ENCODE measurements around the gene TEPSIN.

Gene TEPSIN

DNA sequence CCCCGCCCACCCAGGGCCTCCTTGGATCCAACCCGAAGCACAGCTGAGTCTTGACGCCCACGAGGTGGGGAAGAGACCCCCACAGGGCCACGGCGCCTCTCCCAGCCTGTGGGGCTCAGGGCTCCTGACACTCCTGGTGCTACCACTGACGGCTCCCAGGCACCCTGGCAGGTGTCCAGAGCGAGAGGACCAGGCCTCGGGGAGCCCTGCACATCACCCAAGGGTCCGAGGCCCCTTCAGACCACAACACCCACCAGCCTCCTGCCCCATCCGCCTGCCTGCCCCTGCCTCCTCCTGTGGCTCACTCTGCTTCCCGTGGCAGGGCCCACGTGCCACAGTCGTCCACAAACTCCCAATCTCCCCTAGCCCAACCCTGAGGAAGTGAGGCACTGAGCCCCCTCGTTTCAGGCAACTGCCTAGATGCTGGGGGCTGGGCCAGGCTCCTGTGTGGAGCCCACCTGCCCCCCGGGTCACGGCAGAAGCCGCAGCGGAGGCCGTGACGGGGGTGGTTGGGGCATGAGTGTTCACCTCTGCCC lies 44.6 kb downstream of the TEPSIN start:
- no peaks in the 10 kb centered on the region for H3K27me3 ChIP-seq (replicated peaks; ENCODE audit: control insufficient read depth, insufficient read depth, low read length)
- DNase-seq (ENCODE audit: extremely low read depth, insufficient read length): no peak
- peaks cover 10% of the 10 kb centered on the region for H3K36me3 ChIP-seq (ENCODE audit: control insufficient read depth, insufficient read depth, low read length)
- no peak overlapping the region for H3K4me3 ChIP-seq (replicated peaks; ENCODE audit: low read depth, low read length)
- TF ChIP-seq, protein P1, sequence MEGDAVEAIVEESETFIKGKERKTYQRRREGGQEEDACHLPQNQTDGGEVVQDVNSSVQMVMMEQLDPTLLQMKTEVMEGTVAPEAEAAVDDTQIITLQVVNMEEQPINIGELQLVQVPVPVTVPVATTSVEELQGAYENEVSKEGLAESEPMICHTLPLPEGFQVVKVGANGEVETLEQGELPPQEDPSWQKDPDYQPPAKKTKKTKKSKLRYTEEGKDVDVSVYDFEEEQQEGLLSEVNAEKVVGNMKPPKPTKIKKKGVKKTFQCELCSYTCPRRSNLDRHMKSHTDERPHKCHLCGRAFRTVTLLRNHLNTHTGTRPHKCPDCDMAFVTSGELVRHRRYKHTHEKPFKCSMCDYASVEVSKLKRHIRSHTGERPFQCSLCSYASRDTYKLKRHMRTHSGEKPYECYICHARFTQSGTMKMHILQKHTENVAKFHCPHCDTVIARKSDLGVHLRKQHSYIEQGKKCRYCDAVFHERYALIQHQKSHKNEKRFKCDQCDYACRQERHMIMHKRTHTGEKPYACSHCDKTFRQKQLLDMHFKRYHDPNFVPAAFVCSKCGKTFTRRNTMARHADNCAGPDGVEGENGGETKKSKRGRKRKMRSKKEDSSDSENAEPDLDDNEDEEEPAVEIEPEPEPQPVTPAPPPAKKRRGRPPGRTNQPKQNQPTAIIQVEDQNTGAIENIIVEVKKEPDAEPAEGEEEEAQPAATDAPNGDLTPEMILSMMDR (IDR thresholded peaks at IDR 0.05; ENCODE audit: insufficient read depth, low read length, poor library complexity, severe bottlenecking): no peak

DNA sequence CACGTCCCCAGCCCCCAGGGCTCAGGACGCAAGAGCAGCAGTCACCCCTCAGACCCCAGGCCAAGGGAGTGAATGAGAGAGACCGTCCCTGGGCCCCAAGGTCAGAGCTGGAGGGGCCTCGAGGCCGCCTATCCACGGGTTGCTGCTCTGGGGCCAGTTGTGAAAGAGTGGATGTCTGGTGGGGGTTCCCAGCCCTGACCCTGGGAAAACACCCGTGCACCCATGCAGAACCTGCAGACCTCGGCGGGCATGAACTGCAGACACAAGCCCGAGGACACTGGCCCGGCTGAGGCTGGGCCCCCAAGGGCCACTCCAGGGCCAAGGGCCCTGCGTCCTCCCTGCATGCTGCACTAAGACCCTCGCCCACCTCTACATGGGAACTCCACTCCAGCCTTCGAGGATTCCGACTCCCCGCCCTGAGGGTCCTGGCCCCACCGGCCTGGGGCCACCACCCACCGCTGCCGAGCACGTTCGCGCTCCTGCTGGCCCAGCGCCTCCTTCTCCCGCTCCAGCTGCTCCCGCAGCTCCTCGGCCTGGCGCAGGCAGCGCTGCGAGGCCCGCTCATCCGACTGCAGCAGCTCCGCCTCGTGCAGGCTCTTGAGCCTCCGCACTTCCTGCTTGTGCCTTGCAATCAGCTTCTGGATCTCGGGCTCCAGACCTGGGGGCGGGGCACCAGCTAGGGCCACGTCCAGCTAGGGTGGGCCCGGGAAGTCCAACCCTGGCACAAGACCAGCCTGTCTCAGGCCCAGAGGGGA lies 45.2 kb downstream of the TEPSIN start:
- no peak for DNase-seq (ENCODE audit: extremely low read depth, insufficient read length)
- peaks cover 8% of the 10 kb centered on the region for H3K36me3 ChIP-seq (ENCODE audit: control insufficient read depth, insufficient read depth, low read length)
- no peak overlapping the region for H3K4me3 ChIP-seq (replicated peaks; ENCODE audit: low read depth, low read length)
- TF ChIP-seq, protein P1 (IDR thresholded peaks at IDR 0.05; ENCODE audit: insufficient read depth, low read length, poor library complexity, severe bottlenecking): no peak
- H3K27me3 ChIP-seq (replicated peaks; ENCODE audit: control insufficient read depth, insufficient read depth, low read length): no peaks in the 10 kb centered on the region

DNA sequence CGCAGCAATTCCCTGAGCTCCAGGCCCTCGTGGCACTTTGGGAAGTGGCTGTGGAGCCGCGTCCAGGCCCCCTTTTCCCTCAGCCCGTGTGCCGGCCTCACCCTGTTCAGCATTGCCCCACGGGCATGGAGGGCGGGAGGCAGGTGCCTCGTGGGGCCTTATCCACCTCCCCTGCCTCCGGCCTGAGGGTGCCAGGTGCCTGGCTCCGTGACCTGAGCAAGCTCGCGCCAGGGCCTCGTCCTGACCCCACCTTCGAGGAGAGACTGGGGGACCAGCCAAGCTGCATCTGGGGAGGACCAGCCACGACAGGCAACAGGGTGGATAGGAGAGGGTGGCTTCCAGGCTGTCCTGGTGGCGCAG lies 45.8 kb downstream of the TEPSIN start:
- no peak for DNase-seq (ENCODE audit: extremely low read depth, insufficient read length)
- no peaks in the 10 kb centered on the region for H3K27me3 ChIP-seq (replicated peaks; ENCODE audit: control insufficient read depth, insufficient read depth, low read length)
- TF ChIP-seq, protein P1 (IDR thresholded peaks at IDR 0.05; ENCODE audit: insufficient read depth, low read length, poor library complexity, severe bottlenecking): no peak
- H3K36me3 ChIP-seq (ENCODE audit: control insufficient read depth, insufficient read depth, low read length): peaks cover 8% of the 10 kb centered on the region
- no peak overlapping the region for H3K4me3 ChIP-seq (replicated peaks; ENCODE audit: low read depth, low read length)

DNA sequence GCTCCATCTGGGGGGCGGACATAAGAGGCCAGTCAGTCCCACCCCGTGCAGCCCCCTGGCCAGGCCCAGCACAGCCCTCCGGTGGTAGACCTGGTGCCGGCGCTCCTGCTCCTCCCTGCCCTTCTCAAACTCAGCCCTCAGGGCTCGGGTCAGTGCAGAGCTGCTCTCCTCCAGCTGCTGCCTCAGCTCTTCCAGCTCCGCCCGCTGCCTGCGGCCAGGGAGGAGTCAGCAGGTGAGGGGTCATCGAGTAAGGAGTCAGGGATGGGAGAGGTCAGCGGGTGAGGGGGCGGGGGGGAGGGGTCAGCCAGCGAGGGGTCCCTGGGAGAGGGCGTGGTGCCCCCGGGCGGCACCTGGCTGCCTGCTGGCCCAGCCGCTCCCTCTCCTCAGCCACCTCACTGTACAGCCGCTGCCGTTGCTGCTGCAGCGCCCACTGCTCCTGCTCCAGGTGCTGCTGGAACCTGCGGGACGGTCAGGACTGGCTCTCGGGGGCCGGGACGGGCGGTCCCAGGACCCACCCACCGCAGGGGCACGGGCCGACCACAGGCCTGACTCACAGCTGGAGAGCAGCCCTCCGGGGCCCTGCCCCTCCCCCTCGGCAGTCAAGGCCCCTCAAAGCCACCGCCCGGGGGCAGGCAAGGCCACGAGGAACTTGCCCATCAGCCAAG lies 46.3 kb downstream of the TEPSIN start:
- TF ChIP-seq, protein P1 (IDR thresholded peaks at IDR 0.05; ENCODE audit: insufficient read depth, low read length, poor library complexity, severe bottlenecking): no peak
- no peak overlapping the region for H3K4me3 ChIP-seq (replicated peaks; ENCODE audit: low read depth, low read length)
- H3K27me3 ChIP-seq (replicated peaks; ENCODE audit: control insufficient read depth, insufficient read depth, low read length): no peaks in the 10 kb centered on the region
- DNase-seq (ENCODE audit: extremely low read depth, insufficient read length): no peak
- peaks cover 8% of the 10 kb centered on the region for H3K36me3 ChIP-seq (ENCODE audit: control insufficient read depth, insufficient read depth, low read length)

DNA sequence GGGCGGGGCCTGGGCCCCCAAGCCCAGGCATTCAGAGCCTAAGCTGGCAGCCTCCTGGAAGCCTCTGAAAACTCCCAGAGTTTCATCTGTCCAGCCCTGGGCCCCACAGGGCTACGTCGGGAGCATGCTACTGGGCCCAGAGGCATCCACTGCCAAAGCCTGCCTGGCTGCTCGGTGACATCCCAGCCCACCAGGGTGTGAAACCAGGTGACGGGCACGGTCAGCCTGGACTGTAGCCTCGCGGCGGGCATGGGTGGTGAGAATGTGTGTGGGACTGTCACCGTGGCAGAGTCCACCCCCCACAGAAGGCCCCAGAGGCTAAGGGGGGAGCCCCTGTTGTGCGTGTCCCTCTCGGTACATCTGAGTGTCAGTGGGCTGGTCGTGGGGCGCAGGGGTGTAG lies 47.2 kb downstream of the TEPSIN start:
- no peak overlapping the region for H3K4me3 ChIP-seq (replicated peaks; ENCODE audit: low read depth, low read length)
- TF ChIP-seq, protein P1 (IDR thresholded peaks at IDR 0.05; ENCODE audit: insufficient read depth, low read length, poor library complexity, severe bottlenecking): no peak
- no peak for DNase-seq (ENCODE audit: extremely low read depth, insufficient read length)
- H3K36me3 ChIP-seq (ENCODE audit: control insufficient read depth, insufficient read depth, low read length): peaks cover 8% of the 10 kb centered on the region
- H3K27me3 ChIP-seq (replicated peaks; ENCODE audit: control insufficient read depth, insufficient read depth, low read length): no peaks in the 10 kb centered on the region
